ENCODE measurements around the gene WDFY4.

Gene WDFY4

DNA sequence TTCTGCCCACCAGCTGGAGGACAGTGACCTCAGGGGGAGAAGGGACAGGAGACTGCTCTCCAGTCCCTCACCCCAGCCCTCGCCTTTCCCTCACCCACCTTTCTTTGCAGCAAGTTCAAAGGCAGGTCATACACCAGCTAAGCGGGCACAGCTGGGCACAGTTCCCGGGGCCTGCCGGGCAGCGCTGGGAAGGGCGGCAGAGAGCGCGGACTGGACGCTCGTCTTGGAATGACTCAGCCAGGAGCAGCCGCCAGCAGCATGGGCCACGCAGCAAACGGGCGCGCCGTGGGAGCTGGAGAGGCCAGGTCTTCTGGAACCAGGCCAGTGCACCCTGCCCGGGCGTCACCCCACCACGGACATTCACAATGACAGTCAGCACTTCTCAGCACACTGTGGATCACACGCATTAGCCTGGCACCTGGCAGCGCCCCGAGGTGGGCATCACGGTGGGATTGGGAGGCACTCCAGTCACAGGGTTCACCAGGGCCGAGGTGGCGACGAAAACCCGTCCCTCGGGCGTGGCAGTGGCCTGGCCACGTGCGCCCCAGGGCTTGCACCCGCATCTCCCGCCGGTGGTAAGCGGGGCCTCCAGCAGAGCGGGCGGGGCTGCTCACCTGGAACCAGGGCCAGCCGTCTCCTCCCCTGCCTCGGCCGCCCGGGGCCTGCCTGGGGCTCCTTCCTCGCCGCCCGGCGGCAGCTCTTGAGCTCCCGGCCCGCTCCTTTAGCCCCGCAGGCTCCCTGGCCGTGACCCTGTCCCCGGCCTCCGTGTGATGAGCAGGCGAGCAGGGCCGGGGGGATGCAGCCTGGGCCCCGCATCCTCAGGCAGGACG, 29.0 kb upstream of the WDFY4 start:
- peak; percentile 79 for DNase-seq (ENCODE audit: low spot score)

DNA sequence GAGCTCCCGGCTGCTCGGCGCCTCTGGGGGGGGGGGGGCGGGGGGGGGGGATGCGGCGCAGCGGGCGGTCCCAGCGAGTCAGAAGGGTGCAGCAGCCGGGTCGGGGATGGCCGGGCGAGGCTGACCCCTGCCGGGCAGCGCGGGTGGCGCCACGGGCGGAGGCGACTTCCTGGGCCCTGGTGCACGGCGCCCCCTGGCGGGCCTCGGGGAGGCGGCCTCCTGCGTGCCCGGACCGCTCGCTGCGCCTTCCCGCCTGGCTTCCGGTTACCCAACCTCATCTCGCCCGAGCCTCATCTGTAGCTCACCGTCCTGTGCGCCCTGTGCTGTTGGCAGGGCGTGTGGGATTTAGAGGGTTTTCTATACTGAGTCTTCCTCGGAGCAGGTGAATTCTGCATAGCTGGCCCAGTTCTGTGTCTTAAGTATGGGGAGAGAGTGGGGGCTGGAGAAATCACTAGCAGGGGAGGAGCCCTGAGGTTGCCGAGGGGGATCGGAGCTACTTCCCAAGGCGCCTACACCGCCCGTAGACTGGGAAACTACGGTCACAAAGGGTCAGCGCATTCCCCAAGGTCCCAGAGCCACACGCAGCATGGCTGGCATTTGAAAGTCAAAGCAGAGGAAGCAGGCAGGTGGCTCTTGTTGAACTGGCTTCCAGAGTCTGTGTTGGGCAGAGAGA, 28.3 kb upstream of the WDFY4 start:
- DNase-seq (ENCODE audit: low spot score), result peak; percentile 90

DNA sequence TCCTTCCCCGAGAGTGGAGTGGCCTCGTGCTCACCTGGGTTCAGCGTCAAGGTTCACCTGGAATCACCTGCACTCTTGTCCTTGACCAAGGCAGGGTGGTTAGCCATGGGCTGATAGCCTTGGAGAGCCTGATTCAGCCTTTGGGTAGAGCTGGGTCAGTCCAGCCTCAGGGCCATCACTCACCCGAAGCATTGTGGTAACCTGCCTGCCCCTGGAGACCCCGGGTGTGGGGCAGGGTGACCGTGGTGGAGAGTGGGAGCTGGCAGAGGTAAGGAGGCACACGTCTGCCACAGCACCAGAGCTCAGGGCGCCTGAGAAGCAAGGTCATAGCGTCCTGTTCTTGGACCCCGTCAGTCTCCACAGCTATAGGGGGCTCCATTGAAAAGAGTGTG, 27.8 kb upstream of the WDFY4 start:
- DNase-seq (ENCODE audit: low spot score), result no peak

DNA sequence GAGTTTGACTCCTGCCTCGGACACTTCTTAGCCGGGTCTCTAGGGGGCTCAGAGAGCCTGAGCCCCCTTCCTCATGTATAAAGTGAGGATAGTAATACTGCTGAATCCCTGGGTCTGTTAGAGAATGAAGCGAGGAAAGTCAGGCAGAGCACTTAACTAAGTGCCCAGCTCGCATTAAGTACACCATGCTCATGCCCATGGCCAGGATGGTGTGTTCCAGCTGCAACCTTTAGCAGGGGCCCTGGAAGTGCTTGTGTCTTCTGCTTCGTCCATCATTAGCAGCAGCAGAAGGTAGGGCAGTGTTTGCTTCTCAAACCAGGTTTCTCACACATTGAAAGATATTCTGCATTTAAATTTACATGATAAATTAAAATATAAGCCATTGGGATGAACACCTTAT, 27.3 kb upstream of the WDFY4 start:
- no peak for DNase-seq (ENCODE audit: low spot score)

DNA sequence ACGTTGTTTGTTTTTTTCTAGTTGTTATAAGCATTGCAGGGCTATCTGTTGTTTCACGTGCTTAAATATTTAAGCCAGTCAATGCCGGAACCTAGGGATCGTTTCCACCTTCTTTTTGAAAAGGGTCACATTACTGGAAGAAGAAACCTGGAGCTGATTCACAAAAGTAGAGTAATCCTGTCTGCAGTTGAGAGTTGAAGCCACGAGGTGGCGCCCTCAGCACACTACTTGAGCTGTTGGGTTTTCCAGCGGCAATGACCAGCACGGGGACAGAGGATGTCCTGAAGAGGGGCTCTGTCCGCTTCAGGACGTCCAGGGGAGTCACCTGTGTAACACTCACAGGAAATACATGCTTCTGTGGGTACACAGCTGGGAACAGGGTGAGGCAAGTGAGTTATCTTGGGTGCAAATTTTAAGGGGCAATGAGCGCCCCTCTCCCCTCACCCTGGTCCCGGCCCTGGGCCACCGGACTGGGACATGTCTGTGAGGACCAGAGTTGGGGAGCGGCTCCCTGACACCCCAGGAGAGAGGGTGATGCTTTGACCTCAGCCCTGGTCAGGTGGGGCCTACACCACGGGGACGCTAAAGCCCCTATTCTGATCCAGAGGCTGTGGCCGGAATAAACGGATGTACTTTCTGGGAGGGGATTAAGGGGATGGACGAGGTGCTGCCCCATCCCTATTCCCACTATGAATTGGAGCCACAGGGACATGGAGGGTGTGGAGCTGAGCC, 26.3 kb upstream of the WDFY4 start:
- peak; percentile 61 for DNase-seq (ENCODE audit: low spot score)

DNA sequence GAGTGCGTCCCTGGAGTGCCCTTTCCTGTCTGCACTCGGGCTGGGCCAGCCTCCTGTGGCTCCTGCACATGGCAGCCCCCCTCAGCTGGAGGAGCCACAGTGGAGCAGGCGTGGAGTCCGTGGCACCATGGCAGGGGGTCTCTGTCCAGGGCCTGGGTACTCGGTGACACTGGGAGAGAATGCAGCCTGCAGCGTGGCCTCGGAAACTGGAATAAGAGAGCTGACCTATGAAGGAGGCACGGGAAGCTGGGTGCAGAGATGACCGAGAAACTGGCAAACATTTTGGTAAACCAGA, 25.8 kb upstream of the WDFY4 start:
- DNase-seq (ENCODE audit: low spot score), result no peak

DNA sequence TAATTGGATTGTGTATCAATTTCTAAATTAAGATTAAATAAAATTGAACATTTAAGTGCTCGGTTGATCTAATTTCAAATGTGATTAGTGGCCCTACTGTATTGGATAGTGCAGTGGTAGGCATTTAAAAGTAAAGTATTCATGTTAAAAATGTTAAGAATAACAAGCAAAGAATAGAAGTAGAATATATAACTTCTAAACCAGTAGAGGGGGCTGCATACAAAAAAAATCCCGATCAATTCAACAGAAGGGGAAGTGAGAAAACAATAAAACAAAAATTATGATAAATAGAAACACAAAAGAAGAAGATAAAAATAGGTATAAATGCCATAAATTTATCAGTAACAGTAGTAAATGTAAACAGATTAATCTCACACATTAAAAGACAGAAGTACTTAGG, 24.9 kb upstream of the WDFY4 start:
- DNase-seq (ENCODE audit: low spot score), result no peak

DNA sequence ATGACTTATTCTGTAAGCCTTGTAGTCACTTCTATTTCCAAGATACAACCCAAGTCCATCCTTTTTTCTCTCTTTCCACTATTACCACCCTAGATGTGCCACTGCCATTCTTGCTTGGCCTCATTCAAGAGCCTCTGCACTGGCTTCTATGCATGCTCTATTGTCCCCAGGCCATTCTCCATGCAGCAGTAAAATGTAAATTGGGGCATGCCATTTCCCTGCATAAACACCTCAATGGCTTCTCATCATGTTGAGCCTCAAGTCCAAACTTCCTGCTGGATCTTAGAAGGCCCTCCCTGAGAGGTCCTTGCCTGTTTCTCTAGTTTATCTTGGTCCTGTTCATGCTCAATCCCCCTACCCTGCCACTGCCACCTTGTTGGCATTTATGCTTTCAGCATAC, 23.2 kb upstream of the WDFY4 start:
- no peak for DNase-seq (ENCODE audit: low spot score)

DNA sequence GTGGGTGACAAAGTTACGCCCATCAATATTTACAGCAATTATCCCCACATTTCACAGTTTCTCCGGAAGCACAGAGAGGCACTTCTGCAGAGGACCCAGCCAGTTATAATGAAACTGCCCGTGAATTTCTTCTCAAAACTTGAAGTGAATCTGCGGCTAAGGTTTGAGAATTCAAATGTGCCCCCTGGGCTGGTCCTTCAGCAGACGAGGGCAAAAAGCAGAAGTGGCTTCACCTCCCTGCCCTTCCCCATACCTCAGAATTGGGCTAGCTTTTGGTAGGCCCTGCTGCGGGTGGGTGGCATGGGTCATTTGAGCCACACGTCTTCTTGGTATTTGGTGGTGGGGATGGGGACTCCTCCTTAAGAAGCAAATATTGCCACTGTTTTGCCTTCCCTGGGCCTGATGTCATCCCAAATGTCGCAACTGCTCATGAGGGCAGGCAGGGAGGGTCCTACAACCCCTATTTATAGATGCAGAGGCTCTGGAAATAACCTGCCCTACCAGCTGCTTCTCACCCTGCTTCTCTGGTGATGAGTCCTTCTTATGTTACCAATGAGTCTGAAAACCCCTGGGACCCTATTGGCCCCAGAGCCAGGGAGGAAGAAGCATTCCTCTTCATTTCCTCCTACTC, 16.6 kb upstream of the WDFY4 start:
- no peak for DNase-seq (ENCODE audit: low spot score)

DNA sequence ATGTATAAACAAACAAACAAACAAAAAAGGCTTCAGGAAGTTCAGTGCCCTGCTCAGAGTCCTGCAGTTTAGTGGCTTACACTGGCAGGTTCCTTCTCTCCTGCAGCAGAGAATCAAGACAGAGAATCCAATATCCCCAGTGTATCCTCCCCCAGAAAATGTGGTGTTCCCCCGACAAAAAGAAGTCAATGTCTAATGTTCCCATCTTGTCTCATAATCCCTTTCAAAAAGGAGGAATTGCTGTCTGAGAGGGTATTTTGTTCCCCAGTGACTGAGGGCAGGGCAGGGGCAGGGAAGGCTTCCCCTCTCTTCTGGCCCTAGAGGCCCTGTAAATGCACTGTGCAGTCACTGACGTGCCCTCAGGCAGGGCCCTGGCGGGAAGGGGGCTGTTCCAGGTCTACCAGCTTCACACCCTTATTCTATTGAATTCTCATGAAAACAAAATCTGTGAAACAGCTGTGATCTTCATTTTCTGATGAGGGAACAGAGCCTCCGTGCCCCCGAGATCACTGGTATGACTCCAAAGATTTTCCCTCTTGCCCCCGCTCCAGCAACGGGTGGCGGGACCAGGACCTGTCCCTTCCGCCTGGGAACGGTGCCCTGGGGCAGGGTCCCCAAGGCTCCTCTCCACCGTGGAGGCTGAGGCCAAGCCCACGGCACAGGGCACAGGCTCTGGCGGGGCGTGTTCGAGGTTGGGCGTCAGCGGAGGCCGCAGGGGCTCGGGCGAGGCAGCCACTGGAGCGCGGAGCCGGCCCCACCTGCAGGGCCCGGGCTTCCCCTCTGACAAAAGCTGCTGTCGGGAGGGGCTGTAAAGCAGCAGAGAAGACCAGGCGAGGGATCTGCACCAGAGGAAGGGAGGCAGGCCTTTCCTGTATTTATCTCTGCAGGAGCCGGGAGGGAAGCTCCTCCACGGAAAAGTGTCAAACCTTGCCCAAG, 13.4 kb upstream of the WDFY4 start:
- DNase-seq (ENCODE audit: low spot score), result no peak

DNA sequence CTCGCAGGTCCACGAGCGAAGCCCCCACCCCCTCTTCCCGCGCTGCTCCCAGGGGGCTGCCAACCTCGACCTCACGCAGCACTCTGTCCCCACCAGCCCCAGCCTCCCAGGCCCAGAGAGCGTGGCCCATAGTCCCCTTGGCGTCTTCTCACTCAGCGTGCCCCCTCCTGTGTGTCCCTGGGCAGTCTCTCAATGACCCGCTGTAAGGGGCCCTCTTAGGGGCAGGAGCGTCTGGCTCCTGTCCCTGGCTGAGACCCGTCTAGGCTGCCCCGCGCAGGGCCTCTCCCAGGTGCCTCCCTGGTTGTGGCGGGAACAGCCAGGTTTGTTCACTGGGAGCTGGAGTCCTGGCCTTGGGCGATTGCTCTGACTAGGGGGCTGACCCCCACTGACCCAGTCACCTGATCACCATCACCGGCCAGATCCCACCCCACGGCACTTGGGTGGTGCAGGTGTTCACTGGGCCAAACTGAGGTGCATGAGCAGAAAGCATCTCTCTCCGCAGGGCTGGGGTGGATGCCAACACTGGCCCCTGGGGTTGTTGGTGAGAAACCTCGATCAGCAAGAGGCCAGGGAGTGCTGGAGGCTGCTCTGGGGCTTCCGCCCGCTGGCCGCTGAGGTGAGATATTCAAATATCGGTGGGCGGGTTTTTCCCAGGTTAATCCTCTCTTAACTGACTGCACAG, 12.6 kb upstream of the WDFY4 start:
- DNase-seq (ENCODE audit: low spot score), result no peak

DNA sequence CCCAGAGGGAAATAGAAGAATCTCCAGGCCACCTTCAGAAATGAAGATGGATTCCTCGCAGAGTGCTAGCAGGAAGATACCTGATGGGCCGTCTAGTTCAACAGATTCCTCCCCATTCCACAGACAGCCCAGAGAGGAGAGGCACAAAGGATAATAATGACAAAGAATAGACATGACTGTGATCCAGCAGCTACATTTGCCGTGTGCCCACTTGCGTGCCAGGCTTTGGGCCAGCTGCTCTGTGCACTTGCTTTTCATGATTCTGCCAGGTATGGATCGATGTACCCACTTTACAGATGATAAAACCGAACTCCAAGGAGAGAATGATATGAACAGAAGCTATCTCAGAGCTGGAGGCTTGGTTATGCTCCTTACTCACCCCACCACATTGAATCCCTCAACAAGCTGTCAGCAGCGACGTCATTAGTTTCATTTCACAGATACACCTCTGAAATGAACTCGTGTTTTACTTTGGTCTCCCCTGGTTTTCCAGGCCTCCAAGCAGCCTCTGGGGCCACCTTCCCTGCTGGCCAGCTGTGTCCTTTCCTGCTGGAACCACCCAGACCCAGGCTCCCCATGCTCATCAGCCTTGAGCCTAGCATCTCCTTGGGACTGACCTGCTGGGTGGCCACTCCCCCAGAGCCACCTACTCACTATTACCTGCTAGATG, 11.9 kb upstream of the WDFY4 start:
- no peak for DNase-seq (ENCODE audit: low spot score)

DNA sequence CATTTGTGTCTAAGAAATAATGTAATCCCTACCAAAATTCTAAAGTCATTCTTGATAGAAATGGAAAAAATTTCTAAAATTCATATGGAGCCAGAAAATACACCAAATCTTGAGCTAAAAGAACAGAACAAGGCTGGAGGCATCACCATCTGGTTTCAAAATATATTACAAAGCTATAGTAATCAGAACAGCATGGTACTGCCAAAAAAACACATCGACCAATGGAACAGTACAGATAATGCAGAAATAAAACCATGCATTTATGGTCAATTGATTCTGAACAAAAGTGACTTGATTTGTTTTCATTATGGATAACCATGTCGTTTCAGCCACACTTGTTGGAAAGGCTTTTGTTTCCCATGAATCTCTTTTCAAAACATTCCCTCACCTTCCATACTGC, 7.0 kb upstream of the WDFY4 start:
- no peak for DNase-seq (ENCODE audit: low spot score)

DNA sequence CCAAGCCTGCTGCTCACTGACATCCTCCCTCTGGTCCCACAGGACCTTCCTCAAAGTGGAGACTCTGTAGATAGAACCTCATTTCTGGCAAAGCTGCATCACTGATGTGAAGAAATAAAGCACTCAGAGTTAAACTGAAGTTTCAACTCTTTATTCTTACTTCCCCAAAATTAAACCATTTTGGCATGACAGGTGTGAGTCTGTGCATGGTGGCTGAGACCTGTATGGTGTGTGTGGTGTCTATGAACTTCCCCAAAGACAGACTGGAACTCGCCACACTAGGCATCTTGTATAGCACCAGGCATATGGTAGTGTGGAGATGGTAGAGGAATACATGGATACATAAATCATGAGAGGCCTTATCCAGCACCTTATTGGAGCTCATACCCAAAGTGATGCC, 6.6 kb upstream of the WDFY4 start:
- no peak for DNase-seq (ENCODE audit: low spot score)

DNA sequence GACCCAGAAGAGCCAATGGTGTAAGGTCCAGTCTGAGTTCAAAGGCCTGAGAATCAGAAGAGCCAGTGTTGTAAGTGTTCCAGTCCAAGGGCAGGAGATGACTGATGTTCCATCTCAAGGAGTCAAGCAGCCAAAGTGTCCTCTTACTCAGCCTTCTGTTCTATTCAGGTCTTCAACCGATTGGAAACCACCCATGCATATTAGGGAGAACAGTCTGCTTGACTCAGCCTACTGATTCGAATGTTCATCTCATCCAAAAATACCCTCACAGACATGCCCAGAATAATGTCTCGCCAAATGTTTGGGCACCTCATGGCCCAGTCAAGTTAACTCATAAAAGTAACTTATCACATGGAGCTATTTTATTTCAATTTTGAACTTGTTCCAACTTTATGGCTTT, 2.9 kb upstream of the WDFY4 start:
- DNase-seq (ENCODE audit: low spot score), result no peak

DNA sequence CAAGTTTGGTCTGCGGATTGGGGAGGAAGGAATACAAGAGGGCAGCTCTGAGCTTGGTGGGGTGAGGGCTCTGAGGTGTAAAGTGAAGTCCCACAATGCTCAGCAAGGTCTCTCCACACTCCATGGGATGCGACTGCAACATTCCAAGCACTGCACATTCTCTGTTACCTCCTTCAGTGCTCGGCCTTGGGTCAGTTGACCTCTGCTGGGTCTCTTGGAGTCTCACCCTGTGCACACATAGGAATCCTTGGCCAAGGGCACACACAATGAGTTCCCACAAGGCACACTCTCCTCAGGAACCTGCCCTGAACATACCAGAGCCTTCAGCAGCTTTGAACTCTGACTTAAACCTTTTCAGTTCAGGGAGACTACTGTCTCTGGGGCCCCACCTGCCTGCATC, 2.4 kb upstream of the WDFY4 start:
- no peak for DNase-seq (ENCODE audit: low spot score)

DNA sequence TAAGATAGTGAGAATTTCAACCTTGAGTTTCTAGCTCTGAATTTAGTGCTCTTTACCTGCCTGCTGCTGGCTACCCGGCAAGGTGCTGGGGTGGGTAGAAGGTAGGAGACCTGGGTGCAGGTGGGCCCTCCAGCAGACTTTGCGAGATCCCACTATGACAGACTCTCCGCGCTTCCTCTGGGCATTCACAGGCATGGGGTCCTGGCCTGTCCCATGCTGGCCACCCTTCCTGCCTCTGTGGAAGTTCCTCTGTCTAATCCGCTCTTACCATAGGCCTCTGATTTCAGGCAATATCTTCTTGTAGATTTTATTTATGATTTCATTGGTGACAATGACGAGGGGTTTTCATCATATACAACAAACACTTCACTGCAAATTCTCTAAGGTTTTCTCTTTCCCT, 1.2 kb upstream of the WDFY4 start:
- DNase-seq (ENCODE audit: low spot score), result no peak

DNA sequence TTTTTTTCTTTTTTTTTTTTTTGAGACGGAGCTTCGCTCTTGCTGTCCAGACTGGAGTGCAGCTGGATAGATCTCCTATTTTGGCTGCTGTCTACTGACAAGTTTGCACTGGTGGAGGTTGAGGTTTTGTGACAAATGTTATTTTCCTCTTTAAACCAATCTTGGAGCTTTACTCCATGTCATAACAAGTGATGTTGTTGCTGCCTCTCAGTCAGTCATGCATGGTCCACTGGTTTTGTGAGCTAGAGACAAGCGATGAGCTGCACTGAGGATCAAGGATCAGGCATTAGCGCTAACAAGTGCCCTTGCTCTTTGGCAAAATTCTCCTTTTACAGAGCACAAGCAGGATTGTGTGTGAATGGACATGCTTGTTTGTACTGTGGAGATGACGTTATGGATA, 805 bp upstream of the WDFY4 start:
- no peak for DNase-seq (ENCODE audit: low spot score)

DNA sequence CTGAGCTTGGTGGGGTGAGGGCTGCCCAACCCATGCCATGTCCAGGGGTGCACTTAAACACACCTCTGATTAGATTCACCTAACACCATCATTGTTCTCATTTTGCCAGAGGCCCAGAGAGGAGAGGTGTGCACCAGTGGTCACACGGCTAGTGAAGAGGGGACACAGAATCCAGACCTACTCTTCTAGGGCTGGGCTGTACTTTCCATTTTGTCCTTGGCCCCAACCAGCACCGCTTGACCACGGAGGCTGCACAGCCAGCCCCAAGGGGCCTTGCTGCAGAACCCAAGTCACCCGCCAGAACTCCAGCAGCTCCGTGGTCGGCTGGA, 246 bp upstream of the WDFY4 start:
- DNase-seq (ENCODE audit: low spot score), result peak; percentile 34

DNA sequence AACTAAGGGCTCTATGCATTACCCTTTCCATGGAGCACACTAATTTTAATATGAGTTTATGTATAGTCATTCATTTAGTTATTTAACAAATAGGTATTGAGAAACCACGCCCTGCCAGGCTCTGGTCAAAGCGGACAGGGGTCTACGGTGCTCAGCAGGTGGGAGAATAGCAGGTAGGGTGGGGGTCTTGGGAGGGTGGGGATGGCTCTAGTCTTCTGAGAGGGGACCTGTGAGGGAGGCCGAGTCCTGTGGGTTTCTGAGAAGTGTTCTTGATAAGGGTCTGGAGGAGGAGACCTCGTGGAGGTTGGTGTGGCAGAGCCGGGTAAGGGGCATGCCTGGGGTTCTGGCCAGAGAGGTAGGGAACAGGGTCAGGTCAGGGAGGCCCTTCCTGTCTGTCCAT, 1.1 kb downstream of the WDFY4 start:
- no peak for DNase-seq (ENCODE audit: low spot score)
